Body of pancreas (tissue), 4 donors: ENCODE results near the gene RBFOX2.

Experiments
- POLR2A ChIP-seq, 3 donors: fragments of 450-650 bp; IDR thresholded peaks; one replicate each; pipeline ENCODE4 v1.6.1; 2016; ENCODE audit warnings: antibody characterized with exemption in 3 of 3, mild to moderate bottlenecking in 2 of 3
- TF ChIP-seq, protein P1 (sequence below), 7 experiments: fragments of 450-650 bp in 4 of 7; fragments of 200-600 bp in 3 of 7; sonication (generic) in 3 of 7; IDR thresholded peaks; one replicate each; pipeline ENCODE4 v1.5.1; 2016 to 2019; ENCODE audit warnings: antibody characterized with exemption in 7 of 7

DNA sequence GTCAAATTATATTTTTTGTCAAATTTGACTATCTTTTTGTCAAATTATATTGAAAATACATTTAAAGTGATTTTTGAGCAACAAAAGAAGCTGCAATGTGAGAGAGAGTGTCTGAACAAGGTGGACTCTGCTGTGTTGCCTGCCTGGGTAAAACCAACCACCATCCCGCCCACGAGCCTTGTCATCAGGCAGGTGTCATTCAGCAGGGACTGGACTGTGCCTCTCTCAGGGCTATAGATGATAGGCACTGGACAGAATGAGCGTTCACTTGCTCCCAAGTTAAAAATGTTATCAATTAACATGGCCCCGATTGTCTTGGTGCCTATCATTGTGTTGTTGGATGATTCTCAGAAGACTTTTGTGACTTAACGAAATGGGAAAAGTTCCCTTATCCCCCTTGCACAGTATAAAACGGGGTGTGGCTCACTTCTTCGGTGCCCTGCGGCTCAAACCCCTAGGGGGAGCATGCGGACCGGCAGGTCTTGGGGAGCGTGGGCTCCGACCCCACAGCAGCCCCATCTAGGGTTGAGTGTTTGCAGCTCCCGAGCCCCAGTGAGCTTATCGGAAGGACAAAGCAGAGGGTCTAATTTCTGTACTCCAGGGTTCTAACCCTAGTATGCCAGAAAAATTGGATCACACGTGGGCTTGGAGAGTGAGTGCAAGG, 309.3 kb downstream of the RBFOX2 start:
- TF ChIP-seq, protein P1, sequence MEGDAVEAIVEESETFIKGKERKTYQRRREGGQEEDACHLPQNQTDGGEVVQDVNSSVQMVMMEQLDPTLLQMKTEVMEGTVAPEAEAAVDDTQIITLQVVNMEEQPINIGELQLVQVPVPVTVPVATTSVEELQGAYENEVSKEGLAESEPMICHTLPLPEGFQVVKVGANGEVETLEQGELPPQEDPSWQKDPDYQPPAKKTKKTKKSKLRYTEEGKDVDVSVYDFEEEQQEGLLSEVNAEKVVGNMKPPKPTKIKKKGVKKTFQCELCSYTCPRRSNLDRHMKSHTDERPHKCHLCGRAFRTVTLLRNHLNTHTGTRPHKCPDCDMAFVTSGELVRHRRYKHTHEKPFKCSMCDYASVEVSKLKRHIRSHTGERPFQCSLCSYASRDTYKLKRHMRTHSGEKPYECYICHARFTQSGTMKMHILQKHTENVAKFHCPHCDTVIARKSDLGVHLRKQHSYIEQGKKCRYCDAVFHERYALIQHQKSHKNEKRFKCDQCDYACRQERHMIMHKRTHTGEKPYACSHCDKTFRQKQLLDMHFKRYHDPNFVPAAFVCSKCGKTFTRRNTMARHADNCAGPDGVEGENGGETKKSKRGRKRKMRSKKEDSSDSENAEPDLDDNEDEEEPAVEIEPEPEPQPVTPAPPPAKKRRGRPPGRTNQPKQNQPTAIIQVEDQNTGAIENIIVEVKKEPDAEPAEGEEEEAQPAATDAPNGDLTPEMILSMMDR (IDR thresholded peaks at IDR 0.05): no peak
- no peak for TF ChIP-seq POLR2A (IDR thresholded peaks at IDR 0.05)
